Activated CD4-positive, alpha-beta T cell treated with anti-CD3 and anti-CD28 coated beads, Interleukin-2, Interleukin-6, amounts not matched to agents 100 ng/mL and 50 ng/mL, durations not matched to agents 16 hours and 8 hours (primary cell): ENCODE measurements around the gene POLQ.
"Not testable (repeated sequence)": the region's sequence is repeated elsewhere in the genome, so short reads cannot be mapped to it uniquely, and the experiment has no call there.

Experiments used
- DNase-seq: peaks from one replicate; pipeline ENCODE4 v3.0.0-alpha.2; 2020

The POLQ gene

GRCh38 chr3:121505256-121505655 lies 40.5 kb downstream of the POLQ start:
- DNase-seq = no peak

- no peak for DNase-seq
Measured at GRCh38 chr3:121504618-121505017, 41.2 kb downstream of the POLQ start.

GRCh38 chr3:121496786-121497185 lies 49.0 kb downstream of the POLQ start:
- DNase-seq = no peak

GRCh38 chr3:121493431-121493830 lies 52.4 kb downstream of the POLQ start:
- no peak for DNase-seq

GRCh38 chr3:121491683-121492320 lies 54.0 kb downstream of the POLQ start:
- no peak for DNase-seq

- no peak for DNase-seq
Measured at GRCh38 chr3:121490161-121490560, 55.6 kb downstream of the POLQ start.

GRCh38 chr3:121488628-121489027 lies 57.2 kb downstream of the POLQ start:
- DNase-seq = no peak

- DNase-seq = no peak
Measured at GRCh38 chr3:121483290-121483689, 62.5 kb downstream of the POLQ start.

- DNase-seq = no peak
Measured at GRCh38 chr3:121482660-121483059, 63.1 kb downstream of the POLQ start.

GRCh38 chr3:121481106-121481880 lies 64.5 kb downstream of the POLQ start:
- DNase-seq = no peak

GRCh38 chr3:121477589-121477988 lies 68.2 kb downstream of the POLQ start:
- no peak for DNase-seq

GRCh38 chr3:121473001-121473400 lies 72.8 kb downstream of the POLQ start:
- DNase-seq = no peak

GRCh38 chr3:121467085-121467484 lies 78.7 kb downstream of the POLQ start:
- no peak for DNase-seq

- no peak for DNase-seq
Measured at GRCh38 chr3:121463745-121464144, 82.0 kb downstream of the POLQ start.

- DNase-seq = no peak
Measured at GRCh38 chr3:121462565-121462964, 83.2 kb downstream of the POLQ start.

- DNase-seq = not testable (repeated sequence)
Measured at GRCh38 chr3:121451752-121452151, 94.0 kb downstream of the POLQ start.

GRCh38 chr3:121443456-121443855 lies 102.3 kb downstream of the POLQ start:
- no peak for DNase-seq

GRCh38 chr3:121436641-121437040 lies 109.1 kb downstream of the POLQ start:
- no peak for DNase-seq

GRCh38 chr3:121436074-121436473 lies 109.7 kb downstream of the POLQ start:
- DNase-seq = no peak

- peak; percentile 75 for DNase-seq
Measured at GRCh38 chr3:121431726-121432517, 113.9 kb downstream of the POLQ start.

GRCh38 chr3:121430664-121431215 lies 115.0 kb downstream of the POLQ start:
- no peak for DNase-seq

- DNase-seq = no peak
Measured at GRCh38 chr3:121424549-121424948, 121.2 kb downstream of the POLQ start.

GRCh38 chr3:121418182-121418581 lies 127.6 kb downstream of the POLQ start:
- DNase-seq = no peak
